Prostate gland (tissue), 2 donors: ENCODE results near the gene SKA2.

ENCODE experiments used
- CTCF ChIP-seq, 4 experiments: fragments of 200-600 bp in 2 of 4; fragments of 450-650 bp in 2 of 4; sonication (generic) in 2 of 4; IDR thresholded peaks; 1 replicate in 3 of 4; 2 replicates in 1 of 4; pipeline ENCODE4 v1.5.1; 2016 to 2019; ENCODE audit warnings: antibody characterized with exemption in 4 of 4, mild to moderate bottlenecking in 2 of 4, moderate library complexity in 2 of 4
- POLR2AphosphoS5 ChIP-seq: sonication (generic); formaldehyde crosslinking; IDR thresholded peaks from one replicate; pipeline ENCODE4 v1.6.1; 2017; ENCODE audit warnings: antibody characterized with exemption

- no peak for TF ChIP-seq CTCF (IDR thresholded peaks at IDR 0.05)
- TF ChIP-seq POLR2AphosphoS5, result no peak
Measured at GRCh38 chr17:59074494-59074893, 80.5 kb downstream of the SKA2 start.
